OCI-M2 (cell line): ENCODE measurements around the gene FGFR1OP2.
"Not testable (repeated sequence)": the region's sequence is repeated elsewhere in the genome, so short reads cannot be mapped to it uniquely, and the experiment has no call there.

Experiments
- DNase-seq: peaks from one replicate; lab custom pipeline; 2025; ENCODE audit not compliant: unreplicated experiment; lab: John Stamatoyannopoulos, UW

The FGFR1OP2 gene

DNA sequence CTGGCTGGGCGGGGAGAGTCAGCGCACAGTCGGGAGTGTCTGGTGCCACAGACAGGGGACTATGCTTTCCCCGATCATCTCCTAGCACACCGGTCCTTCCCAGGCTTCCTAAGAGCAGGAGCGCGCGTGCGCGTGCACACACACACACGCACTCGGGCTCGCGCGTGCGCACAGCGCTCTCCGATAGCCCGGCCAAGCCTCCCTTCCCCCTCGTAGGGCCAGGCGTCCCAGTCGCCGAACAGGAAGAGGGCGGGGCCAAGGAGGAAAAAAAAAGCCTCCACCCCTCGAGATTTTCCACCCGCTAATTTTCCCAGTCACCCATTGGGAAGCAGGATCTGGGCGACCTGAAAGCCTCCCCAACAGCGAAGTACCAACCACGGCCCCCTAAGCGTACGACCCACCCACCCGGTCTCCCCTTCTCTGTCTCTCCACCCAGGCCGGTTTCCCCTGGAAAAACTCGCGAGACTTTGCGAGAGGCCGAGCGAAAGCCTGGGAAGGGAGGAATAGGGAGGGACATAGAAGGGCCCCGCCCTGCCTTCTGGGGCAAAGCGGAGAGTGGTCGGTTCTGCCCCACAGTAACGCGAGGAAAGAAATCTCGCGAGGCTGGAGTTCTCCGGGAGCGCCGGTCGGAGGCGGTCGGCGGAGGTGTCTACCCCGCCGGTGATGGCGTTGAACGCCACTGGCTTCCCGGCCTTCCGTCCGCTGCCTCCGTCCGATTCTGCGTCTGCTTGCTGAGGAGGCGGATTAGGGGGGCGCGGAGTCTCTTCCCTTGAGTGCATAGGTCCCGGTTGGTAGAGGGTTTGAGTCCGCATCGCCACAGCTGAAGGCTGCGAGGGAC is at the start of gene FGFR1OP2, which contains the start of gene INTS13:
Gene FGFR1OP2, plus strand, starts transcription at position 608 of the 838 bp plus-strand sequence. CDS start 15,689 bp downstream, outside the sequence.
Gene INTS13, minus strand, starts transcription at position 119 of the 838 bp plus-strand sequence. CDS start 1,178 bp downstream, outside the sequence.
- peak; percentile 41 for DNase-seq

DNA sequence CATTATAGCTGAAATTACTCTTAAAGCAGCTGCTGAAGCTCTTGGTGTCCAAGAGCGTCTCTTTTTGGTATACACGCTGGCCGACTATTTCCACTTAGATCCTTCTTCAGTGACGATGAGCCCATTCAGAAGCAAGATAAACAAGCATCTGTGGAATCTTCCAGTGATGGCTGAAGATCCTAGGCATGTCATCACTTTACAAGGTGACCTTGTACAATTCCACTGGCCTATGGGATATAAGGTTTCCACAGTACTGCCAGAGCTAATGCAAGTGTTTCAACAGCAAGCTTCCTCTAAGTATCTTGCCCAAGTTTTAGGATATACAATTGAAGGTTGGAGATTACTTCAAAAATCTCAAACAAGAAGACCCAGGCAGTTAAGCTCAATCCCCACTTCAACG is 47.5 kb upstream of the FGFR1OP2 start:
- no peak for DNase-seq

DNA sequence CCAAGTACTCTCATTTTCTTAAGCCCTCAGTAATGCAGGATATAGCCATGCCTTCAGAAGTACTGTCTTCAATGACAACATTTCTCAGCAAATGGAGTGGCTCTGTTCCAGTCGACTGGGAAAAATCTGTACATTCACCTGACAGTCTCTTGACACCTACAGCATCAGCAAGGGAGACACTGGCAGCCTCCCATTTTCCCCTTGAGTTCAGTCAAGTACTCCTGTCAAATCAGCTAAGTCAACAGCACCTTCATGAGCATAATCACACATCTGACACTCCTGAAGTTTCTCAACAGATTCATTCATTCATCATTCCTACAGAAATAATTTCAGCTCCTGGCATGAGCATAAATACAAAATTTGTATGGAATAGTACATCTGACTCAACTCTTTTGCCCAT is 46.6 kb upstream of the FGFR1OP2 start:
- no peak for DNase-seq

DNA sequence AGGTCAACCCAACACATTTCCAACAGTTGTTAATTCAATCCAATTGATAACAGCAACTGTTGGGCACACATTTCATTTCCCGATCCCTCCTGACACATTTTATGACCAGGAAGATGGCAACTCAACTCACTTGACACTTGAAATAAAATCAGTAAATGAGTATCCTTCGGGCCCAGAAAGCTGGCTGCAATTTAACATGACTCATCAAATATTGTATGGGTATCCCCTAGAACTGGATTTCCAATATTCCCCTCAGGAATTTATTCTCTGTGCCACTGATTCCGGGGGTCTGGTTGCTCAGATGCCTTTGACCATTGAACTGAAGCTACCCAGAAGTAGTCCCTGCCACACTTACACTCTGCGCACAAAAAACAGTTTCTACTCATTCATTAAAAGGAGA is 42.6 kb upstream of the FGFR1OP2 start:
- no peak for DNase-seq

DNA sequence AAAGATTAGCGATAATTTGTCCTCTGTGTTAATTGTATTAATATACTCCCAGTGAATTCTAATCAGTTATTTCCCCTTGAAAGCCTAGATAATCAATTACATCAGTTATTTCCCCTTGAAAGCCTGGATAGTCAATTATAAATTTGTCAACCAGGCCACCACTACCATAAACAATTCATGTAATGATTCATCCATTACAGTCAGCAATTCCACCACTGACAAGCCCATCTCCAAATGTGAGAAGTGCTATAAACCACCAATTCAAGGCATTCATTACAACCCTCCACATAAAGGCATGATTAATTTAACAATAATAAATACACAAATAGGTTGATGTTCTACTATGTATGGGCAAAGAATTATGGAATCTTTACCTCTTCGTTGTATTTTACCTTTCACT is 41.4 kb upstream of the FGFR1OP2 start:
- no peak for DNase-seq

DNA sequence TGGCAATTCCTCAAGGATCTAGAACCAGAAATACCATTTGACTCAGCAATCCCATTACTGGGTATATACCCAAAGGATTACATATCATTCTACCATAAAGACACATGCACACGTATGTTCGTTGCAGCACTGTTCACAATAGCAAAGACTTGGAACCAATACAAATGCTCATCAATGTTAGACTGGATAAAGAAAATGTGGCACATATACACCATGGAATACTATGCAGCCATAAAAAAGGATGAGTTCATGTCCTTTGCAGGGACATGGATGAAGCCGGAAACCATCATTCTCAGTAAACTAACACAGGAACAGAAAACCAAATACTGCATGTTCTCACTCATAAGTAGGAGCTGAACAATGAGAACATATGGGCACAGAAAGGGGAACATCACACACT is 34.9 kb upstream of the FGFR1OP2 start:
- DNase-seq = not testable (repeated sequence)

DNA sequence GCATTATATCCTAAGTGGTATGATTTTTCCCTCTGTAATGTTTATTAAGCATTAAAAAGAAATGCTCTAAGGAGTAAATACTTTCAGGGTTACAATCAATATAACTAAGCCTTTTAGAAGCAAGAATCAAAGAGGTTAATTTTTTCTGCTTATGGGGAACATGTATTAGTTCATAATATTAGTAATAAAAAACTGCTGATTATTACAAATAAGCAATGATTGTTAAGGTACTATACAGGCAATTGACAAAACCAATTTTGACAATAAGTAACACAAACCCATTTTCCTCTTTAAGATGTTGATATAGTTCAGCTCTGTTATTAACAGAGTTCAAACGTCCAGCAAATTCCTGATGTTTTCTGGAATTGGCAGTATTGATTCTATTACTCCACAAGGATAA is 32.2 kb upstream of the FGFR1OP2 start:
- no peak for DNase-seq

DNA sequence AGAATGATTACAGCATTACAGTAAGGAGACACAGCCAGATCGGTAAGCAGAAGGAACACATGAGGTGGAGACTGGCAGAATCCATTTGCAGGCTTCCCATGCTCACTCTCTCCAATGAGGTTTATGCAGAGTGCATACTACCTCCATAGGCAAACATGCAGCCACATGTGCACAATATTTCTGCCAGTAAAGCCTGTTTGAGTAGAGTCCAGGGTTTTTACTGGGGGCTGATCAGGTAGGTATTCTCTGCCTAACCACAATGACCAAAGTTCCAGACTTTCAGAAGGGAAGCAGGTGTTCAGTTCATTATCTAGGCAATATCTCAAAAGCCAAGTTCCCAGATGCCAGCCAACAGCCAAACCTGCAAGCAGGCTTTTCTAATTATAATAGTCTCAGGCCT is 31.6 kb upstream of the FGFR1OP2 start:
- DNase-seq = no peak

DNA sequence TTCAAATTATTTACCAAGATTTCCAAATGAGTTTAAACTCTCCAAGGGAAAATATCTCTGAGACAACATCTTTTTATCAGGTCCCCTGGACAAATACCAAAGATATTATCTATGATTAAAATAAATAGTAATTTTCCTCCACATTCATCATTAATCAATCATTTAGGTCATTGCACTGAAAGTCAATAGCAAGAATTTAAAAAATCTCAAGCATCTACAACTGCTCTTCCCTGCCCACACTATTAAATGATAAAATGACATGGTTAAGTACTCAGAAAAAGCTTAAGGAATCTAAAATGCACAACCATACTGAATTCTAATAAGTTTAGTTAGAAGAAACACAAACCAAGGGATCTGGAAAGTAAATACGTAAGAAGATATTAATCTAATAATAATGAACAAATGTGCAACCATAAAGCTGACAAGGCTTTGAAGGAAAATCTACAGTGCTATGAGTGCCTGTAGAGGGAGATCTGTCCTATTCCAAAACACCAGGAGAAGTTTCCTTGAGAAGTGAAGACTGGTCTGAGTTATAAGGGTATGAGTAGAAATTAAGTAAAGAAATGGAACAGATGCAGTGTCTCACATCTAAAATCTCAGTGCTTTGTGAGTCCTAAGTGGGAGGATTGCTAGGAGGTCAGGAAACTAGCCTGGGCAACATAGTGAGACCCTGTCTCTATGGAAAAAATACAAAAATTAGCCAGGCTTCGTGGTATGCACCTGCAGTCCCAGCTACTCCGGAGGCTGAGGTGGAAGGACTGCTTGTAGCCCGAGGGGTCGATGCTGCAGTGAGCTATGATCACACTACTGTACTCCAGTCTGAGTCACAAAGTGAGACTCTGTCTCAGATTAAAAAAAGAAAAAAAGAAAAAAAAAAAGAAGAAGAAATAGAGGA is 19.7 kb upstream of the FGFR1OP2 start:
- no peak for DNase-seq

DNA sequence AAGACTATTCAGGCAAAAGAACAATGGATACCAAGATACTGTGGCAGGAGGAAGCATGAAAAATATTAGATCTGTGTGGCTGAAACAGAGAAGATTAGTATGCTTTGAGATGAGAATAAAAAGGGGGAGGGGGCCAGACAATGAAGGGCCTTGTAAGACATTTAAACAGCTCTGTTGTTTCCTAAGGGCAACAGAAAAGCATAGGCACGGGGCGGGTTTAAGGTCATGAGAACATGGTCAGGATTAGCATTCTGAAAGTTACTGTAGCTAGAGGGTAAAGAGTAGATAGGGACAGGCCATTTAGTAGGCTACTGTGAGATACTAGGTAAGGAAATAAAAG is 19.1 kb upstream of the FGFR1OP2 start:
- DNase-seq = no peak

DNA sequence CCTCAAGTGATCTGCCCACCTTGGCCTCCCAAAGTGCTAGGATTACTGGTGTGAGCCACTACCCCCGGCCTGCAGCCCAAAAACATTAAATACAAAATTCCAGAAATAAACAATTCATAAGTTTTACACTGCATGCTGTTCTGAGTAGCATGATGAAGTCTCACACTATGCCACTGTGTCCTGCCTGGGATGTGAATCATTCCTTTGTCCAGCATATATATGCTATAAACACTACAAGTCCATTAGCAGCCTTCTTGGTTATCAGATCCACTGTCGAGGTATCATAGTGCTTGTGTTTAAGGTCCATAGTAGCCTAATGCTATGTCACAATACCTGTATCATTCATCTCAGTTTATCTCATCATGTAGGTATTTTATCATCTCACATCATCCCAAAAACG is 16.4 kb upstream of the FGFR1OP2 start:
- DNase-seq = no peak

DNA sequence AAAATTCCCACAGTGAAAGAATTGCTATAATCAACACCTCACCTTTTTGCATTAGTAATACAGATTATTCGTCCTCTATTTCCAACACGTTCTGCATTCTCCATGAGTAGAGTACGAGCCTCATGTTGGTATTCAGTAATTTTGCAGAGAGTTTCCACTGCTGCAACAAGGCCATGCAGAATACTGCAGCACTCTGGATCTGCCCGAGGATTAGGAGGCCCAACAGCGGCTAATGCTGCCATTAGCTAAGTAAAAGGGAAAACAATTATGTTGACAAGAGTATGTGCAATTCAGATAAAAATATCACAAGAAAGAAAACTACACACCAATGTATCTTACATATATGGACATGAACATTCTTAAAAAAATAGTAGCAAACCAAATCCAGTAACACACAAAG is 9.6 kb upstream of the FGFR1OP2 start:
- no peak for DNase-seq

DNA sequence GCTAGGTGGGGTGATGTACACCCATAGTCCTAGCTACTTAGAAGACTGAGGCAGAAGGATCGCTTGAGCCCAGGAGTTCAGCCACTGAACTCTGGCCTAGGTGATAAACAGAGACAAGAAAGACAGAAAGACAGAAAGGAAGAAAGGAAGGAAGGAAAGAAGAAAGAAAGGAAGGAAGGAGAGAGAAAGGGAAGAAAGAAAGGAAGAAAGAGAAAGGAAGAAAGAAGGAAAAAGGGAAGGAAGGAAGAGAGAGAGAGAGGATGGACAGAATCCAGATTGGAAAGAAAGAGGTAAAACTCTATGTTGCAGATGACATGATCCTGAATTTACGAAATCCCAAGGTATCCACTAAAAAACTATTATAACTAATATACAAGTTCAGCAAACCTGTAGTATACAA is 8.7 kb upstream of the FGFR1OP2 start:
- DNase-seq = no peak

DNA sequence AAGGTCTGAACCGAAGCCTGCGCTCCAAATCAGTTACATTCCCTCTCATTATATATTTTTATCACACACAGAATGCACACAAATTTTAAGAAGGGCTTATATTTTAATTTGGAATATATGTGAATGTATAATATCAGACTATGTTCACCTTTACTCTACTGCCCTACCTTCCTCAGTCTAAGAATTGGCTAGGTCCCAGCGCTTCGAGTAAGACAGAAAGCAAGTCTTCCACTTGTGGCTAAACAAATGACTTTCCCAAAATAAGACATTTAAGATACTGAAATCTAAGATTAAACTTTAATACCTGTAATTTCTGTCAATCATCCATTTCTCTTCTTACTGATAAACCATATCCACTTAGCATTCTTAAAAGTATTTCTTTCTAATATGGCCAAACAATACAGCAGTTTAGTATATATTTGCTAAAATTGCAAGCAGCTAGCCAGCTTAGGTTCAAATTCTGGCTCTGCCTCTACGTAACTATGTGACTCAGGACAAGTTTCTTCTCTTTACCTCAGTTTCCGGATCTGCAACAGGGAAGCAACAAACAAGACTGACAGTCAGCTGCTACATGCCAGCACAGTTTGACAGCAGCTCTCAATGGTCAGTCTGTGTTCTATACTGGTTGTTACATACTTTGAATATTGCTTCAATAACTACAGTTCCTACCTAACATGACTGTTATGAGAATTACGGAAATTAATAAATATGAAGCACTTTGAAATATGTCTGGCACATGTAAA is 2.5 kb upstream of the FGFR1OP2 start:
- DNase-seq = no peak

DNA sequence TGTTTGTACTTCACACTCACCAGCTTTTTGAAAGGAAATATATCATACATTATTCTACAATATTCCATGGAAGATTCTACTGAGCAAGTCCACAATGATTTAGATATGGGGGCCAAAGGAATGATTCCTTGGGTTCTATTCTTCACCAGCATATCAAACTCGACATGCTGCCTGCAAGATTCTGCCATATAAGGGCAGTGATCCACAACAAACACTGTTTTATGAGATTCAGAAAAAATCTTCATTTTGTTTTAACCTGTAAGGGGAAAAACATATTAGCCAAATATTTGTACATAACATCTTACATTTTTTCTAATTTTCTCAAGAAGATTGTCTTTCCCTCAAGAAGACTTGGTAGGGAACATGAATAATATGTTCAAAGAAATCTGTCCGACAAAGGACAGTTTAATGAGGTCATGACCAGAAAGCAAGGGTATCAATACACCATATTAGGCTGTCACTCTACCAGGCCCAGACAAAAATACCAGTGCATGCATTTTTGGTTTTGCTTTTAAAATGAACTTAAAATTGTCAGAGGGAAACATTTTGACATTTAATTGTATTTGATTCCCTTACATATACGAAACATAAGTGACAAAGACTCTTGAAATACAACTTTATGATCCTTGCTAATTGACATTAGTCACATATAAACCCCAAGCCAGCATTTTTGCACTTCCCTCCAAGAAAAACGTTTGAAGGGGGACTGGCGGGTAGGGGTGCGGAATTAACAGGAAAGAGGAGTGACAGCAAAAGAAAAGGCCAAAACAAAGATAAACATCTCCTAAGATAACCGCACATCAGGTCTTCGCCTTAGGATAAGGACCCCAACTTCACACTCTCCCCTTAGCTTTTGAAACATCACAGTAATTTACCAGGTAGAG is 1.5 kb upstream of the FGFR1OP2 start:
- DNase-seq = no peak

DNA sequence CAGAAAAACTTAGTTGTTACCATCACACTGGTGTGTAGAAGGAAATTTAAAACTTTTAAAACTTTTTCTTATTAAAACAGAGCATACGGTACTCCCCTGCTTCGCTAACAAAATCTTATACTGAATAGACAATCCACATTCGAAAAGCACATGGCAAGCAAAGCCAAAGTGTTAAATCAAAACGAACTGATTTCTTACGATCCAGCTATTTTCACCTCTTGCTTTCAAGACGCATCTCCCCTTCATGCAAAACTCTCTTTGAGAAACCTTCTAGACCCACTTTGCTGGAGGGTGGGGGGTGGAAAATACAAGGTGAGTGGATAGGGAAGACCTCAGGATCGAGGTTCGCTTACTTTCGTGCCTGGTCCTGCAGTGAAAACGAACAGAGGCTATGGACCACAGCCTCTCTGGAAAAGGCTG is 817 bp upstream of the FGFR1OP2 start:
- DNase-seq = no peak

DNA sequence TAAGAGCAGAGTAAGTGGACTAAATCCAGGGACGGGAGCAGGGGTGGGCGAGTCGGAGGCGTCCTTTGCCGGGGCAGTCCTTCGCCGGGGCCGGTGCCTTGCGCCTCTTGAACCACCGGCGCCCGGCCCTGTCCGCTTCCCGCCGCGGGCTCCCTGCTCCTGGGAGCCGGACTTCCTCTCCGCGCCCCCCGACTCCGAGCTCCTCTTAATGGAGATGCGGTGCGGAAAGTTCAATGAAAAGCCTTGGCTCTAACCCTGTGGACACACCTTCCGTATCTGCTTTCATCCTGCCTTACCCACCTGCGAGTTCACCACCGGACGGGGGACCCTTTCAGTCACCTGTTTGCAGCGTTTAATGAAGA is 412 bp downstream of the FGFR1OP2 start:
- no peak for DNase-seq

DNA sequence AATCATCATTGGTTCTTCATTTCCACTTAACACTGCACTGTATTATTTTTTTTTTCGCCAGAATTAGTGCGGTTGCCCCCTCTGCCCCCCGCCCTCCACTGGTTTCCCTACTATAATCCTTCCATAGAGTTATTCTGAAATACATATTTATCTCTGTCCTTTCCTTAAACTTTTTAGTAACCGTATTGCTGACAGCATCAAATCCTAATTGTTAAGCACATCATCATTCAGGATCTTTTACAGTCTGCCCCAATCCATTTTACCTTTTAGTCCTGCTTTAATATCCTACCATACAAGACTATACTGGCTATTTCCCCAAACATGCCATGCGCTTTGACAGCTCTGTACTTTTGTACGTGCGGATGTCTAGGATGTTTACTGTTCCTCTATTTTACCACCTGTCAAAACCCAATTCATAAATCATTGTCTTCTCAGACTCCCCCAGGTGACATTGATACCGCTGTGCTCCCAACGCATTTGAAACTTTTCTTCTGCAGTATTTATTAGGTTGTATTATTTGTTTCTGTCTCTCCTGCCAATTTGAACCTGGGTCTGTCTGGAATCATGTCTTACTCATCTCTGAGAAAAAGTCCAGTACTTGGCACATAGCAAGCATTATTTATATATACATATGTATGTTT is 1.0 kb downstream of the FGFR1OP2 start:
- no peak for DNase-seq

DNA sequence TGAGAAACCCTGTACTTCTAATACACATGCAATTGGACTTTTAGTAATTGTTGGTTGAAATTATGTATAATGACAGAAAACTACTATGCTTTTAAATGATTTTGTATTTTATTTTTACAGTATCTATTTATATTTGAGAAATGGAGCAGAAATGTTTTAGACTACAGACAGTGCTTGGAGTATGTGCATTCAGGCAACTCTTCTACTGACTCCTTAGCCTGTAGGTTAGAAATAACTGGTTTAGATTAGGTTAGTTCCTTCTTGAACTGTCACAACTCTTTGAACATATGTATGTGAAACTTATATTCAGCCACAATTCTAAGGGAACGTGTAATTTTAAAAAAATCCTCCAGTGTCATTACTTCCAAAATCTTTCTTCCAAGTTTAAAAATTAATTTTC is 1.7 kb downstream of the FGFR1OP2 start:
- no peak for DNase-seq
